Upper lobe of left lung (tissue), 4 donors: ENCODE measurements around the gene CERS6.

Experiments used
- EP300 ChIP-seq, 4 donors: sonication (generic); formaldehyde crosslinking; IDR thresholded peaks; one replicate each; pipeline ENCODE4 v1.5.1; 2017; ENCODE audit warnings: antibody characterized with exemption in 4 of 4, control low read depth in 2 of 4
- POLR2AphosphoS5 ChIP-seq, 2 donors: sonication (generic); formaldehyde crosslinking; IDR thresholded peaks; one replicate each; pipeline ENCODE4 v1.5.1; 2017; ENCODE audit warnings: antibody characterized with exemption in 2 of 2
- TF ChIP-seq, protein P1 (sequence below), 6 experiments: fragments of 450-650 bp in 4 of 6; fragments of 200-600 bp in 2 of 6; sonication (generic) in 2 of 6; IDR thresholded peaks; one replicate each; pipeline ENCODE4 v1.5.1; 2016 to 2019; ENCODE audit warnings: antibody characterized with exemption in 6 of 6

DNA sequence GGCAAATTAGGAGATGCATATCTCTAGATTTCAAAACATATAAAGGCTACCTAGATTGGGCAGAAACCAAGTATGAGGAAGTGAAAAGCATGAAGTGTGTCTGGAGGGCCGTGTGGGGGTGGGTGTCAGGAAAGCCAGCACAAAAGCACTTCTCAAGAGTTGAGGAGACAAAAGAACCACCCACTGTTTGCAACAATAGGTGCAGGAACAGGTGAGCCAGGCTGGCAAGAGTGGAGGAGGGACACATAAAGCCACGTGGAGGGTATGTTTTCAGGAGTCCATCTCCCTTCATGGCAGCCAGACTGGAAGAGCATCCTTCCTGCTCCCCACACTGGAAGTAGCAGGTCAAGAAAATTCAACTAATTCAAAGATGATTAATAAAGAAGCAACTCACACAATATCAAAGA is 96.4 kb downstream of the CERS6 start:
- TF ChIP-seq POLR2AphosphoS5 (IDR thresholded peaks at IDR 0.05) (no peak), EP300 (IDR thresholded peaks at IDR 0.05) (no peak)
- TF ChIP-seq, protein P1, sequence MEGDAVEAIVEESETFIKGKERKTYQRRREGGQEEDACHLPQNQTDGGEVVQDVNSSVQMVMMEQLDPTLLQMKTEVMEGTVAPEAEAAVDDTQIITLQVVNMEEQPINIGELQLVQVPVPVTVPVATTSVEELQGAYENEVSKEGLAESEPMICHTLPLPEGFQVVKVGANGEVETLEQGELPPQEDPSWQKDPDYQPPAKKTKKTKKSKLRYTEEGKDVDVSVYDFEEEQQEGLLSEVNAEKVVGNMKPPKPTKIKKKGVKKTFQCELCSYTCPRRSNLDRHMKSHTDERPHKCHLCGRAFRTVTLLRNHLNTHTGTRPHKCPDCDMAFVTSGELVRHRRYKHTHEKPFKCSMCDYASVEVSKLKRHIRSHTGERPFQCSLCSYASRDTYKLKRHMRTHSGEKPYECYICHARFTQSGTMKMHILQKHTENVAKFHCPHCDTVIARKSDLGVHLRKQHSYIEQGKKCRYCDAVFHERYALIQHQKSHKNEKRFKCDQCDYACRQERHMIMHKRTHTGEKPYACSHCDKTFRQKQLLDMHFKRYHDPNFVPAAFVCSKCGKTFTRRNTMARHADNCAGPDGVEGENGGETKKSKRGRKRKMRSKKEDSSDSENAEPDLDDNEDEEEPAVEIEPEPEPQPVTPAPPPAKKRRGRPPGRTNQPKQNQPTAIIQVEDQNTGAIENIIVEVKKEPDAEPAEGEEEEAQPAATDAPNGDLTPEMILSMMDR (IDR thresholded peaks at IDR 0.05), result no peak
